Activated CD8-positive, alpha-beta memory T cell treated with anti-CD3 and anti-CD28 coated beads, Interleukin-2, amount 50 U/mL, for 24 hours (primary cell): ENCODE data around the gene SCARB1.
"Not testable (repeated sequence)": the region's sequence is repeated elsewhere in the genome, so short reads cannot be mapped to it uniquely, and the experiment has no call there.

Experiments used
- DNase-seq: peaks from one replicate; pipeline ENCODE4 v3.0.0-alpha.2; 2020; ENCODE audit errors: extremely low read depth

Gene SCARB1

DNA sequence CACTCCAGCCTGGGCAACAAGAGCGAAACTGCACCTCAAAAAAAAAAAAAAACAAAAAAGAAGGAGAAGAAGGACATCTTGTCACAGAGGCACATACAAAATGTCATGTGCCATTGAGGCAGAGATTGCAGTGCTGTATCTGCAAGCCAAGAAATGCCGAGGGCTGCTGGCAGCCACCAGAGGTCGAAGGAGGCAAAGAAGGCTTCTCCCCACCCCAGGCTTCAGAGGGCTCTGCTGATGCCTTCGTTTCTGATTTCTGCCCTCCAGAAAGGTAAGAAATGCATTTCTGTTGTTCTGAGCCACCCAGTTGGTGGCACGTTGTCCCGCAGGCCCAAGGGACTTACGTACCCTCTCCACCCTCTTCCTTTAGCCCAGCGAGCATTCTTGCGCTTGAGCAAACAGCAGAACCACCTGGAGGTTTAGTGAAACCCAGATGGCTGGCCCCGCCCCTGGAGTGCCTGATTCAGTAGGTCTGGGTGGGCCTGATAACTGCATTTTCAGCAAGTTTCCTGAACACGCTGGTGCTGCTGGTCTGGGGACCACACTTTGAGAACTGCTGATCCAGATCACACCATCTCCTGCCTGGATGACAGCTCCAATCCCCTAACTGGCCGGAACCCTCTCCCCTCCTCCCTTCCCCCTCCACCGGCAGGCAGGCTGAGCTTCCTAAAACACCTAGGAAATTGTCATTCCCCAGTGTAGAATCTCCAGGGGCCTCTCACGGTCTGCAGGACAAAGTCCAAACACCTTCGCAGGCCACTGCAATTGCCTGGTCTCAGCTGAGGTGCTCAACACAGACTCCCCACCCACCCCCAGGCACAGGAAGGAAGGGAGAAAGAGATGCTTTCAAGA, 21.1 kb upstream of the SCARB1 start:
- no peak for DNase-seq

DNA sequence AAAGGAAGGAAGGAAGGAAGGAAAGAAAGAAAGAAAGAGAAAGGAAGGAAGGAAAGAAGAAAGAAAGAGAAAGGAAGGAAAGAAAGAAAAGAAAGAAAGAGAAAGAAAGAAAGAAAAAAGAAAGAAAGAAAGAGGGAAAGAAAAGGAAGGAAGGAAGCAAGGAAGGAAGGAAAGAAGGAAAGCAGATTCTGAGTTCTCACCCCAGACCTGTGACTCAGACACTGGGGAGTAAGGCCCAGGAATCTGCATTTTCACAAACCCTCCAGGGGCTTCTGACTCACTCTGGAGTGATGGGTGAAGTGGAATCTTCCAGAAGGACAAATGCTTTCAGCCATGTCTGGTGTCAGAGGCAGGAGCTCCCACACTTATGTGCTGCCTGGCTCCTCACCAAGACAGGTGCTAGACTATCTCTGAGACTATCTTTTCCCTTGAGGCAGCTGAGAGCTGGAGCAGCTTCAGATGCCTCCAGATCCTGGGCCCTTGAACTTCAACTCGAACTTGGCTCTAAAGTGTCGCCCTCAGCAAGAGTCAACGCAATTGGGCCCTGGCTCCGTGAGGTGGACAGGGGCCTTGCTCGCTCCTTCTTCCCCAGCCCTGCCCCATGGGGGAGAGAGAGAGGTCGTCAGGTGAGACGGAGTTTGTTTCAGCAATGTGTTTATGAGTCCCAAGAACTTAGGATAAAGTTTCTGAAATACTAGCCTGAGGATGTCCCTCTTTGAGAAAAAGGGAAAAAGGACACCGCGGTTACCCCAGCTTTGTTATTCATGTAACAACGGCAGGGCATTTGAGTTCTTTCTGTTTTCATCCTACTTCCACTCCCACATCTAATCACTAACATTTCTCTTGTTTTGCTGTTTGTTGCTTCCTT, 19.8 kb upstream of the SCARB1 start:
- DNase-seq, result no peak

DNA sequence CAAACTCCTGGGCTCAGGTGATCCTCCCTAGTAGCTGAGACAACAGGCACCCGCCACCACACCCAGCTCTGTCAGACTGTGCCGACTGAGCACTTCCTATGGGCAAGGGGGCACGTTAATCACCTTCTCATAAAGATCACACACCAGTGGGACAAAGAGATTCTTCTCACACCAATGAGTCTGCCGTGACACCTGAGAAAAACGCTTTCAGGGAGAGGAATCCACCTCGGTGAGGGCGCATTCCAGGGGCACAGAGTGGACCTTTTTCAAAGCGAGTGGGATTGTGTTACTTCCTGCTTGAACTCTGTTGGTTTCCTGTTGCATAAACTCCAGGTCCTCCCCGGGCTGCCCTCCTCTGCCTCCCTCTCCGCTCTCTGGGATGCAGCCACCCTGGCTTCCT, 17.5 kb upstream of the SCARB1 start:
- DNase-seq, result no peak

GRCh38 chr12:124880335-124880734, 16.7 kb upstream of the SCARB1 start:
- not testable (repeated sequence) for DNase-seq

DNA sequence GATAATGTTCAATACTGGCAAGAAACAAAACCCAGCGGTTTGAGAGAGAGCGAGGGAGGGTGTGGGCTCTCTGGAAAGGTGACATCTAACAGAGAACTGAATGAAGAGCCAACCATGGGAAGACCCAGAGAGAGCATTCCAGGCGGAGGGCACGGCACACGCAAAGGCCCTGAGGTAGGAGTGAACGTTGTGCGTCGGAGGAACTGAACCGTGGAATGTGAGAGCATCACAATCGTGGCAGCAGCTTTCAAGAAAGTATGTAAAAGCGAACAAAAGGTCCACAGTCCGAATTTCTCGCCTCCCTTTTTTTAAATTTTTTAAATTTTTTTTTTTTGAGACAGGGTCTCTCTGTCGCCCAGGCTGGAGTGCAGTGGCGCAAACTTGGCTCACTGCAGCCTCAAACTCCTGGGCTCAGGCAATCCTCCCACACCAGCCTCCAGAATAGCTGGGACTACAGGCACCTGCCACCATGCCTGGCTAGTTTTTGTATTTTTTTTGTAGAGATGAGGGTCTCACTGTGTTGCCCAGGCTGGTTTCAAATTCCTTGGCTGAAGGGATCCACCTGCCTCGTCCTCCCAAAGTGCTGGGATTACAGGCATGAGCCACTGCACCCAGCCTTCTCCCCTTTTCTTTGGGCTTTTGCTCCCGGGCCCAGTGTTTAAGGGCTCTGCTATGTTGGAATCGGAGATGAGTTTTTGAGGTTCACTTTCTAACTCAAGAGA, 15.3 kb upstream of the SCARB1 start:
- DNase-seq, result no peak

GRCh38 chr12:124877423-124877822, 13.8 kb upstream of the SCARB1 start:
- DNase-seq, result no peak

GRCh38 chr12:124876171-124876570, 12.5 kb upstream of the SCARB1 start:
- no peak for DNase-seq

DNA sequence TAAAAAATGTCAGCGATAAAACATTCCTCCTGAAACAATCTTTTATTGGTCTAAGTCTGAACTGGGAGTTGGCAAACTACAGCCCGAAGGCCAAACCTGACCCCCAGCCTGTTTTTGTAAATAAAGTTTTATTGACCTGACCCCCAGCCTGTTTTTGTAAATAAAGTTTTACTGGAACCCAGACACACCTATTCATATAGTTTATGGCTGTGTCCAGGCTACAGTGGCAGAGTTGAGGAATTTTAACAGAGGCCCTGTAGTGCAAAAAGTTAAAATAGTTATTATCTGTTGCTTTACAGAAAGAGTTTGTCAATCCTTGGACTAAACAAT, 12.1 kb upstream of the SCARB1 start:
- DNase-seq, result no peak

GRCh38 chr12:124874988-124875802, 11.5 kb upstream of the SCARB1 start:
- no peak for DNase-seq

GRCh38 chr12:124874188-124874587, 10.5 kb upstream of the SCARB1 start:
- no peak for DNase-seq

DNA sequence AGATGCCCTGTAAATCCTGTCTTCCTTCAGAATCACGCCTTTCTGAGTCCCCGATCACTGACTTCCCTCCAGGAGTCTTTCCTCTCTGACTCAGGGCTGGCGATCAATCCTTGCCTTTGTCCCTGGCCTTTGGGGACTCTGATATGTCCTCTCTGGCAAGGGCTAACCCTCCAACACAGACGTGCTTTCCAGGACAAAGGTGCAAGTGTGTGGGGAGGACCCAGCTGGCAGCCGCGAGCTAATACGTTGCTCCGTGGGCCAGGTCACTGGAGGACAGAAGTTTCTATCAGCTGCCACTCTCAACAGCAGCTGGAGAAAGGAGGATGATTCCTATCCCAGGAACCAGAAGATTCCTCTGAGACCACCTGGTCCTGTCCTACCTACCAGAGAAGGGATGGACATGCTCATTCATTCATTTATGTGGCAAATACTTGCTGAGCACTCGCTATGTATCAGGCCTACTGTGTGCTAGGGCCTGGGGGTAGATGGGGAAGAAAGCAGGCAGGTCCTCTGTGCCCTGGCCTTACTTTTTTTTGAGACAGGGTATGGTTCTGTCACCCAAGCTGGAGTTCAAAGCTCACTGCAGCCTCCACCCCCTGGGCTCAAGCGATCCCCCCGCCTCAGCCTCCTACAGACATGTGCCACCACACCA, 8.5 kb upstream of the SCARB1 start:
- no peak for DNase-seq

DNA sequence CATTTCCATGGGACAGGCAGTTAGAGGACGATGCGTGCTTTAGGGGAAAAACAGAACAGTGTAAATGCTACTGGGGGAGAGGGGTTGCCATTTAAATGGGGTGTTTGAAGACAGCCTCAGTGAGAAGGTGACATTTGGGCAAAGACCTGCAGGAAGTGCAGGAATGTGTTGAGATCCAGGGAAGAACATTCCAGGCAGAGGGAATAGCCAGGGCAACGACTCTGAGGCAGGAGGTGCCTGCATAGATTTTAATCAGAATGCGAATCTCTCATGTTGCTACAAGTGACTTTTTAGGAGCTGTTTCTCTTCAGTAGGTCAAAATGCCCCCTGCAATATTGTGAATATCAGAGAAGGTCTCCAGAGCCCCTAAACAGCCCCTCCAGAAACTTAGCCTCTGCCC, 7.6 kb upstream of the SCARB1 start:
- no peak for DNase-seq

- no peak for DNase-seq
Measured at GRCh38 chr12:124870515-124870914, 6.9 kb upstream of the SCARB1 start.

DNA sequence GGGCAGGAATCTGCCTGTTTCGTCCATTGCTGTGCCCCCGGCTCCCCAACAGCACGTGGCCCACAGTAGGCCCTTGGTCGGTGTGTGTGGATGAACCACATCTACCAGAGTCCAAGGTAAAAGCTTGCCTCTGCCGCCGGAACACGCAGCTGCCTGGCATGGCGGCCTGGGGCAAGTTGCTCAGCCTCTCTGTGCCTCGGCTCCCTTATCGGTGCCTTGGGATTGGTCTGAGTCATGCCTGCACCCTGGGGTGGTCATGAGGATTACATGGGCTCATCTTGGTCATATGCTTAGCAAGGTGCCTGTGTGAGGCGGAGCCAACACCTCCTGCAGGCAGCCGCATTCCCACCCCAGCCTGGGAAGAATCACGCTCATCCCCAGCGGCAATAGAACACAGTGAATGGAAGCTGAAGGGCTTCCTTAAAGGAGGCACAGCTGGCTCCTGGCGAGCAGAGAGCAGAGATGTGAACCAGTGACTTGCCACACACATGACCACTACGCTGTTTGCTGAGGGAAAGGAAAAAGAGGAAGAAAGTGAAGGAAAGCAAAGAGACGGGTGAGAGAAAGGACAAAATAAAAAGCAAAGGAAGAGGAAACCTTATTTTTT, 5.5 kb upstream of the SCARB1 start:
- DNase-seq, result no peak

DNA sequence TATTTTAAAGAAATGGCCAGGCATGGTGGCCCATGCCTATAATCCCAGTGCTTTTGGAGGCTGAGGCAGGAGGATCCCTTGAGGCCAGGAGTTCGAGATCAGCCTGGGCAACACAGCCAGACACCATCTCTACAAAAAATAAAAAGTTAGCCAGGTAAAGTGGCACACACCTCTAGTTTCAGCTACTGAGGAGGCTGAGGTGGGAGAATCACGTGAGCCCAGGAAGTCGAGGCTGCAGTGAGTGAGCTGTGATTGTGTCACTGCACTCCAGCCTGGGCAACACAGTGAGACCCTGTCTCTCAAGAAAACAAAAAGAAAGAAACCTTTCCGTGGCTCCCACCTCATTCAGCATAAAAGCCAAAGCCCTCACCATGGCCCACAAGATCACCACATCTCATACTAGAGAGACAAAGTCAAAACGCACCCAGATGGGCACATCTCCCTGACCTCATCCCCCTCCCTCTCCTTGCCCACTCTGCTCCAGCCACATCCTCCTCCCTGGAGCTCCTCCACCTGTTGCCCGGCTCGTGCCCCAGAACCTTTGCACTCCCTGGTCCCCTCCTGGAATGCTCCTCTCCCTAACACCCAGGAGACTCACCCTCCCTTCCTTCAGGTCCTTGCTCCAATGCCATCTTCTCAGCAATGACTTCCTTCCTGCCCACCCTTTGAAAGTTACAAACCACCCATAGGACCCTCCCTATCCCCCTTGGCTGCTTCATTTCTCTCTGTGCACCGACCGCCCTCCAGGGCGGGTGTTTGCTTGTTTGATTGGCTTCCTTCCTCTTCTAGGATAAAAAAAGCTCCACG, 4.8 kb upstream of the SCARB1 start:
- no peak for DNase-seq

DNA sequence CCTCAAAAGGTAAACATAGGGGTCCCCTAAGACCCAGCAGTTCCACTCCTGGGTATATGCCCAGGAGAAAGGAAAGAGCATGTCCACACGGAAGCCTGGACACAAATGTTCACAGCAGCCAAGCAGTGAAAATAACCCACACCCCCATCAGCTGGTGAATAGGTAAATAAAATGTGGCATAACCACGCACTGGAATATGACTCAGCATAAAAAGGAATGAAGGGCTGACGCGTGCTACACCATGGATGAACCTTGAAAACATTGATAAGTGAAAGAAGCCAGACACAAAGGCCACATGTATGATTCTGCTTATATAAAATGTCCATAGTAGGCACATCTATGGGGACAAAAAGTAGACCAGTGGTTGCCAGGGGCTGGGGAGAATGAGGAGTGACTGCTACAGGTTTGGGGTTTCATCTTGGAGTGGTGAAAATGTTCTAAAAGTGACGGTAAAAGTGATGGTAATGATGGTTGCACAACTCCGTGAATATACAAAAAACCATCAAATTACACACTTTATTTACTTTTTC, 3.8 kb upstream of the SCARB1 start:
- no peak for DNase-seq

GRCh38 chr12:124866883-124867400, 3.3 kb upstream of the SCARB1 start:
- DNase-seq, result no peak

GRCh38 chr12:124866195-124866882, 2.7 kb upstream of the SCARB1 start:
- no peak for DNase-seq

DNA sequence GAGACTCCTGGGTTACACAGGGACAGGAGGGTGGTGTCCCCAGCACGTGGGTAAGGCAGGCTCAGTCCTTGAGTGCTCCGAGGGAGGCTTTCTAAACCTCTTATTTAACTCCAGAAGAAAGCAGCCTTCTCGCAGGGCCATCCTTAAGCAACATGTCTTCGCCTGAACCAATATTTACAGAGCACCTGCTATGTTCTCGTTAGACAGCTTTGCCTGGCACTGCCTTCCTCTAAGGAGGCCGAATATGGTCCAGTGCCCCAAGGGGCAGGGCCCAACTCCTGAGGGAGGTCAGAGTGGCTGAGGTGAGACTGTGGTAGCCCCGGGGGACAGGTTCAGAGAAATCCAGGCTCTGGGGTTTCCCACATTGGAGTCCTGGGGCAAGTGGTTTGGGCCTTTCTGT, 2.1 kb upstream of the SCARB1 start:
- no peak for DNase-seq
